Adipocyte (in vitro differentiated cells): ENCODE data around the gene CCDC51.

ENCODE experiments used
- DNase-seq: peaks from one replicate; pipeline ENCODE4 v3.0.0-alpha.2; 2015; ENCODE audit warnings: low read depth
- H3K27me3 ChIP-seq: replicated peaks from 2 replicates; pipeline ENCODE4 v1.7.0; 2013; ENCODE audit warnings: mild to moderate bottlenecking, low read length, moderate library complexity; ENCODE audit not compliant: control insufficient read depth, insufficient read depth
- H3K36me3 ChIP-seq: 2 replicates; pipeline ENCODE4 v1.7.0; 2013; ENCODE audit warnings: low read length, mild to moderate bottlenecking, moderate library complexity; ENCODE audit not compliant: control insufficient read depth, insufficient read depth, severe bottlenecking
- H3K4me1 ChIP-seq: 2 replicates; pipeline ENCODE4 v1.7.0; 2013; ENCODE audit warnings: mild to moderate bottlenecking, low read length, moderate library complexity; ENCODE audit not compliant: control insufficient read depth, insufficient read depth
- H3K4me3 ChIP-seq: 2 replicates; pipeline ENCODE4 v1.7.0; 2013; ENCODE audit warnings: mild to moderate bottlenecking, low read length, moderate library complexity
- H3K9ac ChIP-seq: 2 replicates; pipeline ENCODE4 v1.7.0; 2013; ENCODE audit warnings: mild to moderate bottlenecking, low read length, moderate library complexity
- H3K9me3 ChIP-seq: 2 replicates; pipeline ENCODE4 v1.7.0; 2013; ENCODE audit warnings: mild to moderate bottlenecking, low read length, moderate library complexity; ENCODE audit not compliant: control insufficient read depth

The CCDC51 gene

DNA sequence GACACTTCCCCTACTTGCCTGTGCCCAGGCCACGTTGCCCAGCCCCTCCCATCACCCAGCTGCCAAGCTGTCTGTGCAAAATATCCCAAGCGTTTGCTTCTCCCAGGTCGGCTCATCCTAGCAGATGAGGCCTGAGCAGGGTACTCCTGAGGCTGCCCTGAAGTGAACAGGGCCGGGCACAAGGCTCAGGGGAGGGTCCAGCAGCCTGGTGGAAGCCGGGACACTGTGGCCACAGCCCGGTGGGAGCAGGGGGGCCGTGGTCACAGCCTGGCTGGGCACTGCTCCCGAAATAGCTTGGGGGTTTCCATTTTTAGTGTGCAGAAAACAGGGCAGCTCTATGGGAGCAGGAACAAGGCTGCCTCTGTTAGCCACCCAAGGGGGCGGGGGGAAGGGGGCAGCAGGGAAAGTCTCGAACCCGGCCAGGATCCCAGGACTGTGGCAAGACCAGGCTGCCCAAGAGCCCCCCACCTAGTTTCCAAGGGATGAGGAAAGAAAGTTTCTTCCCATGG lies 13.5 kb downstream of the CCDC51 start:
- DNase-seq = no peak
- Histone ChIP-seq H3K4me1 (peaks cover 38% of the 10 kb centered on the region), H3K36me3 (no peaks in the 10 kb centered on the region), H3K9me3 (no peaks in the 10 kb centered on the region), H3K9ac (peak overlapping the region; percentile 43), H3K27me3 (no peaks in the 10 kb centered on the region), H3K4me3 (peak overlapping the region; percentile 82)

DNA sequence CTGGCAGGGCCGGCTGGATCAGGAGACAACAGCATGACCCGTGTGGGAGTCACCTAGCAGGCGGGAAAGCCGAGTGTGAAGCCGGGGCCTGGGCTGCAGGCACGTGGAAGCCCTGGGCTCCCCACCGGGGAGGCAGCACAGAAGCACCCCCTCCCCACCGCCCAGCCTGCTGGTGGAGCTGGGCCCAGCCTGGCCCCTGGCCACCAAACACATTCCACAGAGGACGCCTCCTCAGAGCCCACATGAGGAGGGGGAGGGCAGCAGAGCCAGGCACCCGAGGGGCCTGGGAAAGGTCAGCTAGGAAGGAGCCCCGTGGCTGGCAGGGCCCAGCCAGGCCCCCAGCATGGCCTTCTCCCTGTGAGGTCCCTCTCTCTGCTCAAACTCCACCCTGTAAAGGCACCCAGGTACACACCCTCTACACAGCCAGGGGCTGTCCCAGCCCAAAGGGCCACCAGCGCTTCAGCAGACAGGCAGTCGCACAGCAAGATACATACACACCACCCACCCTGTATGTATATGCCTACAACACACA lies 14.6 kb downstream of the CCDC51 start:
- Histone ChIP-seq H3K4me3 (no peak overlapping the region), H3K27me3 (no peaks in the 10 kb centered on the region), H3K9ac (peak overlapping the region; percentile 40), H3K4me1 (peaks cover 37% of the 10 kb centered on the region), H3K9me3 (no peaks in the 10 kb centered on the region), H3K36me3 (peaks cover 4% of the 10 kb centered on the region)
- DNase-seq = no peak

DNA sequence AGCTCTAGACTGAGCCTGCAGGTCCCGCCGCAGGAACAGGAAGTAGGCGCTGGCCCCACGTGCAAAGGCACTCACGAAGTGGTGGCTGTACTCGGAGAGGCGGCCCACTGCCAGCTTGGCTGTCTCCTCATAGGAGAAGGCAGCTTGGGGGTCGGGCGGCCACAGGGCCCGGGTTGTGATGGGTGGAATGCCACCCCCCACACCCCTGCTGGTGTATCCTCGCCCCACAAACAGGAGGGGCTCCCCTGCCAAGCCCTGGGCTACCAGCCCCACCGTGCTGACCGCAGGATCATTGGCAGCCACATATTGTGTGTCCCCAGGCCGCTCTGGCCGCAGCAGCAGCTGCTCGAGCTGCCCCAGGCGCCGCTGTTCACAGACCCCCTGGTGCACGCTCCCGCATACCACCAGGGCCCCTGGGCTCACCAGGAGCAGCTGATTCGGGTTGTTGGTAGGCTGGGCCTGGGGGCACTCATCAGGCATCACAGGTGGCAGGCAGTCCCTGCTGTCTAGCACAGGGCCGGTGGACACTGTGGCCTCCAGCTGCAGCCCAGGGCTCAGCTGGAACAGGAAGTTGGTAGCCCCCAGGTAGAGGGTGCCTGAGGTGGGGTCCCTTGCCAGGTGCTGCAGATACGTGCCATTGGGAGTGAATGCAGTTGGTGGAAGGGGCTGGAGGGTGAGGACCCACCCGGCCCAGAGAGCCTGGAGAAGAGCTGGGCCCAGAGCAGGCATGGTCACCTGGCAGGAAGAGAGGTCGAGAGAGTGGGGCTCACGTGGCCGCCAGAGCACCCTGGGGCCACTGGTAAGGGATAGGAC lies 15.8 kb downstream of the CCDC51 start:
- Histone ChIP-seq H3K4me1 (peaks cover 33% of the 10 kb centered on the region), H3K4me3 (no peak overlapping the region), H3K36me3 (peaks cover 9% of the 10 kb centered on the region), H3K9ac (no peak overlapping the region), H3K27me3 (no peaks in the 10 kb centered on the region), H3K9me3 (no peaks in the 10 kb centered on the region)
- no peak for DNase-seq

DNA sequence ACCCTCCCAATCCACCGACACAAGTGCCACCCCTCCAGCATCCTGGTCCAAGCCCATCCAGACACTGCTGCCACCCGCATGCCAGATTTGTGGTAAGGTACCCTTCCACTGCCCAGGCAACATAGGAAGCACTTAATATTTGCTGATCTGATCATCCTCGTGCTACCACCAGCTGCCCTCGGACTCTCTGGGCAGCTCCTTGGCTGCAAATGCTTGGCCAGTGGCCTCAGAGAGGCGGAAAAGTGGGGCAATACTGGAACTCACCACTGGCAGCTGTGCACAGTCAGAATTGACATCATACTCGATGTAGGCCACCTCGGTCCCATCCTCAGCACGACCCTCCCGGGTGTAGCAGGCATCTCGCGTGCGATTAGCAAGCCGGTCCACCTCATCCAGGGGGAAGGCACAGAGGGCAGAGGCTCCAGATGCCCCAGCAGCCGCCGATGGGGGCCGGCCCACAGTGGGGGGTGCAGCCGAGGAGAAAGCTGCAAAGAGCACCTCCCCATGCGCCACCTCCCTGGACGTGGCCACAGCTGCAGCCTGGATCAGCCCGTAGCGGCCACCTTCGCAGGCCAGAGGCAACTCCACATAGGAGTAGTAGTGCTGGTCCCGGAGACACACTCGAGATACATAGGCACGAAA lies 16.6 kb downstream of the CCDC51 start:
- Histone ChIP-seq H3K36me3 (peaks cover 16% of the 10 kb centered on the region), H3K4me1 (peaks cover 32% of the 10 kb centered on the region), H3K27me3 (no peaks in the 10 kb centered on the region), H3K9me3 (no peaks in the 10 kb centered on the region), H3K4me3 (no peak overlapping the region), H3K9ac (no peak overlapping the region)
- no peak for DNase-seq

DNA sequence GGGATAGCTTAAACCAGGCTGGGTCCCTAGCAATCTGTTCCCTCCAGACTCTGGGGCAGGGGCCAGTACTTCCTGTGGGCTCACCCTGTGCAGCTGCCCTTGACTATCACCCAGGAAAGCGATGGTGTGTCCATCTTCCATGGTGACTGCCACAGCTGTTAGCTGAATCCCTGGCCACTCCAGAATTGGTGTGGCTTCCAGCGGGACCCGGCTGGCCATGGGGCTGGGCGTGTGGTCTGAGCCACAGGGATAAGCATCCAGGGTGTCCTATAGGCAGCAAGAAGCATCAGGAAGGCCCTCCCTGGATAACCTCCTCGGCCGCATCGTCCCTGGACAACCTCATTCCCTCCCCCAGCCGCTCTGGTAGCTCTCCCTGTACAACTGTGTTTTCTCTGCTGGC lies 17.2 kb downstream of the CCDC51 start:
- Histone ChIP-seq H3K9ac (no peak overlapping the region), H3K4me3 (no peak overlapping the region), H3K4me1 (peaks cover 25% of the 10 kb centered on the region), H3K27me3 (no peaks in the 10 kb centered on the region), H3K9me3 (no peaks in the 10 kb centered on the region), H3K36me3 (peaks cover 22% of the 10 kb centered on the region)
- DNase-seq = no peak

DNA sequence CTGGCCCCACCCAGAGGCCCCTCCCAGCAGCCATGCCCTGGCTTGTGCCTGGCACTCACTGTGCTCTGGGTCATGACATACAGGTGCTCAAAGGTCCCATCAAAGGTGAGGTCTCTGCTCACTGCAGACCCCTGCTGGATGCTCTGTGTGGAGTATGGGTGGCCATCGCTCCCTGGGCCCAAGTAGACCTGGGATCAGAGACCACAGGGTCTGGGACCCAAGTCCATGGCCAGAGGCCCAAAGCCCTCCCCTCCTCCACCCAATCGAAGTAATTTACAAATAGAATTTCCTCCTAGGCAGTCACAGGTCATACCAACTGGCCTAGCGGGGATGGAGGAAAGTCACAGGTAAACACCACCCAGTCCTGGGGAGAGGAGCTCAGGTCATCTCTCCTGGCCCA lies 17.6 kb downstream of the CCDC51 start:
- H3K36me3 ChIP-seq = peaks cover 26% of the 10 kb centered on the region
- no peaks in the 10 kb centered on the region for H3K9me3 ChIP-seq
- H3K9ac ChIP-seq = no peak overlapping the region
- no peak overlapping the region for H3K4me3 ChIP-seq
- H3K4me1 ChIP-seq = peaks cover 21% of the 10 kb centered on the region
- no peaks in the 10 kb centered on the region for H3K27me3 ChIP-seq
- DNase-seq = no peak

DNA sequence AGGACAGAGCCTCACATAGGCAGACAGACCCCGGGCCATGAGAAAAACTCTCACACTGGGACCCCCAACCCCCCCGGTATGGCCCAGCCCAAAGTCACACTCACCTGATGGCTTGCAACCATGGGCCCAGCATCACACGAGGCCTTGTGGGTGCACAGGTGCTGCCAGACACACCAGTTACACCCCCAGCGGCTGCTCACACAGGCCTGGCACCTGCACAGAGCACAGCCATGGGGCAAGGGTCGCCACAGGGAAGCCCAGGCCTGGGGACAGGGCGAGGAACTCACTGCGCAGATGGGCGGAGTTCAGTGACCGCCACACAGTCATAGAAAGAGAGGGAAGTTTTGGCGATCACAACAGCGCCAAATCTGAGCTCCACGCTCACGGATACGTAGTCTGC lies 19.4 kb downstream of the CCDC51 start:
- H3K9ac ChIP-seq = no peak overlapping the region
- H3K9me3 ChIP-seq = no peaks in the 10 kb centered on the region
- no peak overlapping the region for H3K4me3 ChIP-seq
- no peak for DNase-seq
- H3K4me1 ChIP-seq = peaks cover 4% of the 10 kb centered on the region
- H3K36me3 ChIP-seq = peaks cover 41% of the 10 kb centered on the region
- no peaks in the 10 kb centered on the region for H3K27me3 ChIP-seq

DNA sequence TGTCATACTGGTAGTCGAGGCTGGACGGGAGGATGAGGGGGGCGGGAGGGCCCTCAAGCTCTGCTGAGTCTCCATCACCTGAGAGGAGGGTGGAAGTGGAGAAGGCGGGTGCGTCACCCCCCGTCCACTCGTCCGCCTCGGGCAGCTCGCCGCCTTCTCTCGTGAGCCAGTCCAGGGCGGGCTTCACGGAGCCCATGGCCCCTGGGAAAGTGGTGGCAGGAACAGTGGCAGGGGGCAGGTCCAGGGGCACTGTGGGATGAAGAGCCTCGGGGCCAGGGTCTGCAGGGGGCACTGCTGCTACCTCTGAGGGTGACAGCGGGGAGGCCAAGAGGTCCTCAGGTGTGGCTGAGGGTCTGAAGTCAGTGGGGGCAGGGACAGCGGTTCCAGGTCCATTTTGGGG lies 20.3 kb downstream of the CCDC51 start:
- Histone ChIP-seq H3K27me3 (no peaks in the 10 kb centered on the region), H3K9me3 (no peaks in the 10 kb centered on the region), H3K9ac (no peak overlapping the region), H3K4me3 (no peak overlapping the region), H3K4me1 (no peaks in the 10 kb centered on the region), H3K36me3 (peaks cover 51% of the 10 kb centered on the region)
- no peak for DNase-seq

DNA sequence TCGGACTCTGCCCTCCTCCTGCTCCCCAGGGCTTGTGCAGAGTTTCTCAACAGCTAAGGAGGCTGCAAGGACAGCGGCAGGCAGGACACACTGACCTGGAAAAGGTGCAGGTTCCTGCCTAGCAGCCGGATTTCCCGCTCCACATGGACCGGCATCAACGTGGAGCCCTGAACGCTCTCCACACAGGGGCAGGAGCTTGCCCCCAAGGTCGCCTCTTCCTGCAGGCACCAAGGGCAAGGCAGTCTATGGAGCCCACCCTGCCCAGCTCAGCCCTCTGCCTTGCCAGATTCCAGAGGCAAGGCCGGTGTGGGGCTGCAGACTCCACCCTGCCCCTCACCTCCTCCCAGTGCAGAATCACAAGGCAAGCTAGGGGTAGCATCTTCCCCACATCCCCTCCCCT lies 20.8 kb downstream of the CCDC51 start:
- Histone ChIP-seq H3K4me1 (no peaks in the 10 kb centered on the region), H3K9me3 (no peaks in the 10 kb centered on the region), H3K27me3 (no peaks in the 10 kb centered on the region), H3K9ac (no peak overlapping the region), H3K4me3 (no peak overlapping the region), H3K36me3 (peaks cover 55% of the 10 kb centered on the region)
- no peak for DNase-seq

DNA sequence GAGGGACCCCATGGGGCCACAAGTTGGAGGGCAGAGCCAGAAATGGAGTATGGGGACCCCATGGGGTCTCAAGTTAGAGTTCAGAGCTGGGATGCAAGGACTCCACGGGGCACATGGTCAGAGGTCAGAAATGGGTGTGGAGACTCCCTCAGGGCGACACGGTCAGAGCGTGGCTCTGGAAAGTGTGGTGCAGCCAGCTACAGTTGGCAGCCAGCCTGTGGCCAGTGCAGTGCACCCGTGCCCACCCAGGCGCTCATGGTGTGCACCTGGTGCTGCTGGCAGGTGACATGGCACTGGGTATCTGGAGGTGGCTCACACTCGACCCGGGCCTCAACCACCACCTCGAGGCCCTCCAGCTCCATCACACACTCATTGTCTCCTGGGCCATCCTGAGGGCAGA lies 21.3 kb downstream of the CCDC51 start:
- Histone ChIP-seq H3K27me3 (no peaks in the 10 kb centered on the region), H3K4me3 (no peak overlapping the region), H3K9ac (no peak overlapping the region), H3K9me3 (no peaks in the 10 kb centered on the region), H3K4me1 (no peaks in the 10 kb centered on the region), H3K36me3 (peaks cover 60% of the 10 kb centered on the region)
- no peak for DNase-seq

DNA sequence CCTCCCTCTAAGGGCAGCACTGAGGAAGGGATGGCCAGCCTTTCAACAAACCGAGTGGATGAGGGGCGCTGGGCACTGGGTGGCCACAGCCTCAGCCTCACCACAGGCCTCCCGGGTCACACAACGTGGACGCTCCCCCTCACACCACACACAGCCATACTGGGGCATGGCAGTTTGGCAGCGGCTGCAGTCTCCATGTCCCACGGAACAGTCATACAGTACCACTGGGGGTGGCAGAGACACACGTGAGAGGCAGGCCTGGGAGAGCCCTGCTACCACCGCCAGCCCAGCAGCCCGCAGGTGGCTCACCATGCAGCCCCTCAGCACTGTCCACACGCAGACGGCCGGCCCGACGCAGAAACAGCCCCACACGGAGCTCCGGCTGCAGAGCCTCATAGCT lies 21.8 kb downstream of the CCDC51 start:
- H3K9ac ChIP-seq = no peak overlapping the region
- no peaks in the 10 kb centered on the region for H3K4me1 ChIP-seq
- H3K27me3 ChIP-seq = no peaks in the 10 kb centered on the region
- peaks cover 65% of the 10 kb centered on the region for H3K36me3 ChIP-seq
- H3K4me3 ChIP-seq = no peak overlapping the region
- H3K9me3 ChIP-seq = no peaks in the 10 kb centered on the region
- no peak for DNase-seq
